ENCODE results near the gene BCL2L14. TPM values are rescaled to one million over a fixed set of nuclear protein-coding genes. Genes with fewer than 3 reads are reported as not detected.

BCL2L14 gene
- total RNA-seq, 4 donors from 2014 or later, result 1.6 TPM; not detected in 3

GRCh38 chr12:12025799-12026386 is 44.8 kb upstream of the BCL2L14 start:
- intact Hi-C loops (cut with DNase I), result no loop called here
- TF ChIP-seq POLR2A (IDR thresholded peaks at IDR 0.05) (no peak), CTCF (IDR thresholded peaks at IDR 0.05) (no peak)
- Histone ChIP-seq H3K27ac (no peak overlapping the region), H3K27me3 (no peaks in the 10 kb centered on the region), H3K36me3 (no peaks in the 10 kb centered on the region), H3K9me3 (peaks cover 0 to 5% (median 0%) of the 10 kb centered on the region in 3 donors), H3K4me1 (peaks cover 0 to 26% (median 13%) of the 10 kb centered on the region in 3 donors), H3K4me3 (no peak overlapping the region)
- 61% methylated on average over 2 of the region's 2 CpGs for WGBS, 2 donors
- DNase-seq, result no peak

GRCh38 chr12:12028668-12029402 is 41.9 kb upstream of the BCL2L14 start:
- no peaks in the 10 kb centered on the region for H3K36me3 ChIP-seq
- no peak for TF ChIP-seq POLR2A (IDR thresholded peaks at IDR 0.05)
- TF ChIP-seq CTCF (IDR thresholded peaks at IDR 0.05), result no peak
- H3K27ac ChIP-seq, result no peak overlapping the region
- intact Hi-C loops (cut with DNase I), result no loop called here
- no peak overlapping the region for H3K4me3 ChIP-seq
- H3K9me3 ChIP-seq, result peaks cover 0 to 5% (median 0%) of the 10 kb centered on the region in 3 donors
- 70% methylated on average over 11 of the region's 11 CpGs for WGBS, 2 donors
- no peak for DNase-seq
- no peaks in the 10 kb centered on the region for H3K27me3 ChIP-seq
- peaks cover 11 to 41% (median 24%) of the 10 kb centered on the region in 3 donors for H3K4me1 ChIP-seq

GRCh38 chr12:12029653-12030052 is 41.1 kb upstream of the BCL2L14 start:
- no peak for DNase-seq
- no peak overlapping the region for H3K4me3 ChIP-seq
- H3K27ac ChIP-seq, result no peak overlapping the region
- intact Hi-C loops (cut with DNase I), result loop anchor here (5.0 to 10.0 kb wide), 2 partner anchors 447 to 475 kb away; no protein-coding TSS in a partner anchor
- no peak for TF ChIP-seq POLR2A (IDR thresholded peaks at IDR 0.05)
- TF ChIP-seq CTCF (IDR thresholded peaks at IDR 0.05), result no peak
- no peaks in the 10 kb centered on the region for H3K27me3 ChIP-seq
- H3K36me3 ChIP-seq, result no peaks in the 10 kb centered on the region
- peaks cover 0 to 5% (median 0%) of the 10 kb centered on the region in 3 donors for H3K9me3 ChIP-seq
- WGBS, 2 donors, result 92% methylated on average over 2 of the region's 2 CpGs
- peaks cover 11 to 34% (median 18%) of the 10 kb centered on the region in 3 donors for H3K4me1 ChIP-seq

- Histone ChIP-seq H3K9me3 (no peaks in the 10 kb centered on the region), H3K27ac (peak overlapping the region; percentile 36 to 77 (median 74)), H3K27me3 (no peaks in the 10 kb centered on the region), H3K4me1 (peaks cover 11 to 23% (median 11%) of the 10 kb centered on the region in 3 donors), H3K36me3 (no peaks in the 10 kb centered on the region), H3K4me3 (peak overlapping the region; percentile 3 to 64 (median 42))
- intact Hi-C loops (cut with DNase I), result loop anchor here (5.0 to 10.0 kb wide), 2 partner anchors 450 to 478 kb away; no protein-coding TSS in a partner anchor
- DNase-seq, result no peak
- WGBS, 2 donors, result 29 to 39% methylated on average over 5 to 12 of the region's 12 CpGs
- TF ChIP-seq POLR2A (IDR thresholded peaks at IDR 0.05), result no peak
- no peak for TF ChIP-seq CTCF (IDR thresholded peaks at IDR 0.05)
Observed at GRCh38 chr12:12032260-12032791, 38.4 kb upstream of the BCL2L14 start.
